Tibial nerve (tissue), 4 donors: Measurements from ENCODE around the gene CNOT8.

Experiments
- CTCF ChIP-seq, 5 experiments: fragments of 200-600 bp in 3 of 5; fragments of 450-650 bp in 2 of 5; sonication (generic) in 3 of 5; IDR thresholded peaks; one replicate each; pipeline ENCODE4 v1.5.1; 2016 to 2019; ENCODE audit warnings: antibody characterized with exemption in 5 of 5, mild to moderate bottlenecking in 3 of 5, moderate library complexity in 2 of 5
- EP300 ChIP-seq, 2 donors: sonication (generic); formaldehyde crosslinking; IDR thresholded peaks; one replicate each; pipeline ENCODE4 v1.6.1; 2017; ENCODE audit warnings: antibody characterized with exemption in 2 of 2, mild to moderate bottlenecking in 1 of 2
- POLR2A ChIP-seq, 2 donors: fragments of 450-650 bp; IDR thresholded peaks; one replicate each; pipeline ENCODE4 v1.6.1; 2017; ENCODE audit warnings: antibody characterized with exemption in 2 of 2, mild to moderate bottlenecking in 2 of 2, moderate library complexity in 2 of 2

DNA sequence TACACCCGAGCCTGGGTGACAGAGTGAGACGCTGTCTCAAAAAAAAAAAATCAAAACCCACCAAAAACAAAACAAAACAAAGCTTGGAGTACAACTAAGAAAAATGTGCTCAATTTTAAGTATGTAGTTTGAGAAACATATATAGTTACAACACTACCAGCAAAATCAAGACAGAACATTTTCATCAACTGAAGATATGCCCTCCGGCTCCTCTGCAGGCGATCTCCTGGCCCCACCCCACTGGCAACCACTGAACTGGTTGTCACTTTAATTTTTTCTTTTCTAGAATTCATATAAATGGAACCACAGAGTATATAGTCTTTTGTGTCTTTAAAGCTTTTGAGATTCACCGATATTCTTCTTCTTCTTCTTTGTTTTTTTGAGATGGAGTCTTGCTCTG lies 35.0 kb downstream of the CNOT8 start:
- TF ChIP-seq CTCF (IDR thresholded peaks at IDR 0.05) = no peak
- TF ChIP-seq POLR2A (IDR thresholded peaks at IDR 0.05) = no peak
- TF ChIP-seq EP300 (IDR thresholded peaks at IDR 0.05) = no peak
